Endothelial cell of umbilical vein (primary cell): ENCODE data around the gene CLDN1. TPM values are rescaled to one million over a fixed set of nuclear protein-coding genes. Genes with fewer than 3 reads are reported as not detected.

Experiments used
- BruUV-seq: library from RNA; stranded (reverse); fragments of 400-500 nt; replicated peaks from 2 replicates; lab custom pipeline; 2021; lab: Mats Ljungman, UMichigan
- CTCF ChIA-PET: fragments of 300-600, 350-600 bp; sonication (Branson Sonifier 250); formaldehyde crosslinking; loops from one replicate; lab custom pipeline; 2021; ENCODE audit warnings: antibody characterized with exemption, inconsistent platforms; lab: Charles Lee
- POLR2A ChIA-PET: fragments of 300-600, 350-600 bp; sonication (Branson Sonifier 250); formaldehyde crosslinking; loops from one replicate; lab custom pipeline; 2021; ENCODE audit warnings: antibody characterized with exemption, inconsistent platforms; lab: Charles Lee
- DNase-seq: peaks from one replicate; pipeline ENCODE4 v3.0.0-alpha.2; 2011; ENCODE audit warnings: low read depth, low spot score
- FAIRE-seq: peaks from 2 replicates; lab custom pipeline; 2011; peaks lifted over from hg19 to GRCh38; lab: Jason Lieb, UNC
- H2AFZ ChIP-seq: 2 replicates; pipeline ENCODE4 v1.6.0; 2012; ENCODE audit warnings: low read depth, low read length, control low read depth, inconsistent platforms
- H3K27ac ChIP-seq: 2 replicates; pipeline ENCODE4 v1.5.1; 2011; ENCODE audit warnings: low read depth, mild to moderate bottlenecking, control low read depth, low read length, moderate library complexity; ENCODE audit not compliant: insufficient read depth
- H3K27me3 ChIP-seq, 2 experiments: 2 replicates each; pipeline versions ENCODE4 v1.6.0 to v1.6.1; 2011; ENCODE audit warnings: low read length in 2 of 2, mixed read lengths in 1 of 2; ENCODE audit not compliant: control insufficient read depth in 2 of 2, insufficient read depth in 2 of 2
- H3K36me3 ChIP-seq, 2 experiments: 2 replicates in 1 of 2; 3 replicates in 1 of 2; pipeline ENCODE4 v1.5.1; 2011; ENCODE audit warnings: low read length in 2 of 2, mild to moderate bottlenecking in 1 of 2, moderate library complexity in 1 of 2; ENCODE audit not compliant: control insufficient read depth in 2 of 2, insufficient read depth in 2 of 2; ENCODE audit errors: extremely low read depth in 1 of 2
- H3K4me1 ChIP-seq: 3 replicates; pipeline ENCODE4 v1.5.1; 2011; ENCODE audit warnings: mild to moderate bottlenecking, low read length; ENCODE audit not compliant: control insufficient read depth, insufficient read depth; ENCODE audit errors: extremely low read depth
- H3K4me2 ChIP-seq: 2 replicates; pipeline ENCODE4 v1.6.1; 2011; ENCODE audit warnings: low read length, control low read depth, mixed read lengths; ENCODE audit not compliant: insufficient read depth
- H3K4me3 ChIP-seq, 3 experiments: fragments of 200-600 bp in 1 of 3; sonication (generic), shearing (Covaris generic) in 1 of 3; replicated peaks in 1 of 3; 2 replicates each; pipeline ENCODE4 v1.5.1; 2011 to 2016; ENCODE audit warnings: control low read depth in 3 of 3, low read length in 3 of 3, mild to moderate bottlenecking in 2 of 3, inconsistent platforms in 1 of 3, low read depth in 1 of 3, moderate library complexity in 1 of 3; ENCODE audit not compliant: insufficient read depth in 1 of 3
- H3K79me2 ChIP-seq: 2 replicates; pipeline ENCODE4 v1.6.0; 2012; ENCODE audit warnings: low read length, inconsistent platforms; ENCODE audit not compliant: control insufficient read depth, insufficient read depth
- H3K9ac ChIP-seq: replicated peaks from 2 replicates; pipeline ENCODE3; 2011; ENCODE audit warnings: low read length, control low read depth; ENCODE audit not compliant: insufficient read depth; ENCODE audit errors: extremely low read depth
- H3K9me1 ChIP-seq: replicated peaks from 3 replicates; pipeline ENCODE4 v1.6.0; 2011; ENCODE audit warnings: mild to moderate bottlenecking, low read length; ENCODE audit not compliant: control insufficient read depth, insufficient read depth; ENCODE audit errors: extremely low read depth
- H3K9me3 ChIP-seq: replicated peaks from 2 replicates; pipeline ENCODE4 v1.5.1; 2012; ENCODE audit warnings: low read length, inconsistent platforms; ENCODE audit not compliant: control insufficient read depth, insufficient read depth
- H4K20me1 ChIP-seq: replicated peaks from 2 replicates; pipeline ENCODE3; 2011; ENCODE audit warnings: mild to moderate bottlenecking, low read length; ENCODE audit not compliant: control insufficient read depth, insufficient read depth; ENCODE audit errors: extremely low read depth
- CTCF ChIP-seq, 2 donors: IDR thresholded peaks; 1 replicate in 1 of 2; 2 replicates in 1 of 2; pipeline ENCODE4 v1.5.1; 2011; ENCODE audit warnings: low read length in 2 of 2, mild to moderate bottlenecking in 2 of 2, moderate library complexity in 2 of 2, control low read depth in 1 of 2, inconsistent platforms in 1 of 2, low read depth in 1 of 2; ENCODE audit not compliant: insufficient read depth in 1 of 2; ENCODE audit errors: extremely low read depth in 1 of 2
- EZH2 ChIP-seq: IDR thresholded peaks from 2 replicates; pipeline ENCODE4 v1.6.1; 2012; ENCODE audit warnings: borderline replicate concordance, low read depth, mild to moderate bottlenecking, moderate library complexity, low read length, inconsistent platforms; ENCODE audit not compliant: severe bottlenecking
- GATA2 ChIP-seq: IDR thresholded peaks from 2 replicates; pipeline ENCODE4 v1.7.0; 2011; ENCODE audit warnings: low read depth, mild to moderate bottlenecking, moderate library complexity, mixed read lengths, low read length; ENCODE audit not compliant: insufficient read length, insufficient read depth
- MAX ChIP-seq: IDR thresholded peaks from 2 replicates; pipeline ENCODE4 v1.6.1; 2011; ENCODE audit not compliant: insufficient read depth, insufficient read length
- POLR2A ChIP-seq: IDR thresholded peaks from 2 replicates; pipeline ENCODE4 v1.6.1; 2012; ENCODE audit warnings: low read depth, mild to moderate bottlenecking, control low read depth, low read length
- dilution Hi-C: fragments of 300-500 bp; cut with MboI; formaldehyde crosslinking; loops from one replicate; pipeline ENCODE4 v1.15.0; 2019; ENCODE audit warnings: low sequenced_read_pairs; ENCODE audit not compliant: extremely low pct_ligation_motif_present
- intact Hi-C: fragments of 100-400 bp; cut with micrococcal nuclease; formaldehyde crosslinking; loops from one replicate; pipeline ENCODE4 v1.10.0; 2022
- polyA plus RNA-seq, 4 experiments: library from polyadenylated mRNA; depleted of rRNA in 3 of 4; stranded (reverse) in 3 of 4; unstranded in 1 of 4; fragments of >200 nt; gene quantifications; 2 replicates each; pipeline versions ENCODE4 v1.2.1 to v1.2.3, GENCODE V29; 2011 to 2012; ENCODE audit warnings: missing spikeins in 1 of 4
- total RNA-seq: library from RNA; stranded (reverse); gene quantifications from 2 replicates; pipeline ENCODE4 v1.2.3, GENCODE V29; 2021

Gene CLDN1
- total and polyA plus RNA-seq, 2 donors (not counting 3 experiments of a cell fraction or from before 2014, with no cell fraction given), result 0.27 to 0.32 TPM

GRCh38 chr3:190323246-190323626 lies 990 bp upstream of the CLDN1 start:
- Histone ChIP-seq H3K4me1 (peaks cover 4% of the 10 kb centered on the region), H3K9me1 (no peaks in the 10 kb centered on the region), H3K9me3 (no peaks in the 10 kb centered on the region), H3K79me2 (no peaks in the 10 kb centered on the region), H3K9ac (no peak overlapping the region), H4K20me1 (no peaks in the 10 kb centered on the region), H3K36me3 (no peaks in the 10 kb centered on the region), H3K4me2 (no peak overlapping the region), H3K27me3 (peaks cover 2 to 10% of the 10 kb centered on the region in 2 experiments), H3K4me3 (no peak overlapping the region), H2AFZ (no peak overlapping the region), H3K27ac (no peak overlapping the region)
- intact Hi-C loops, result loop anchor here (5.0 kb wide), 1 partner anchor 201 kb away; the partner anchor contains the start of gene P3H2
- ChIA-PET POLR2A (no interaction called here), CTCF (interaction anchor here (0.8 to 4.6 kb wide), 44 partner anchors 10 to 727 kb away, joined by 3 to 167 read pairs (median 9); partner anchors contain the start of gene P3H2)
- TF ChIP-seq CTCF (IDR thresholded peaks at IDR 0.05; ENCODE audit: extremely low read depth in 1 of 2, insufficient read depth in 1 of 2, low read depth in 1 of 2, low read length in 2 of 2), result no peak
- TF ChIP-seq MAX, result no peak
- no peak for TF ChIP-seq EZH2
- no peak for TF ChIP-seq POLR2A
- no peak for TF ChIP-seq GATA2
- FAIRE-seq, result no peak
- dilution Hi-C loops, result loop anchor here (25.0 kb wide), 1 partner anchor 361 kb away; no protein-coding TSS in a partner anchor
- no TSS peak for BruUV-seq
- DNase-seq, result no peak
